Brain pericyte (primary cell): ENCODE data around the gene ACAD8.

Source experiments
- DNase-seq: peaks from one replicate; pipeline ENCODE4 v3.0.0-alpha.2; 2012; ENCODE audit warnings: low read depth, low spot score

The ACAD8 gene

GRCh38 chr11:134289789-134290188 is 36.4 kb downstream of the ACAD8 start:
- no peak for DNase-seq

GRCh38 chr11:134290646-134291045 is 37.3 kb downstream of the ACAD8 start:
- no peak for DNase-seq

- no peak for DNase-seq
Measured at GRCh38 chr11:134291196-134291595, 37.8 kb downstream of the ACAD8 start.

GRCh38 chr11:134292661-134293060 is 39.3 kb downstream of the ACAD8 start:
- no peak for DNase-seq

- no peak for DNase-seq
Measured at GRCh38 chr11:134293119-134294113, 40.0 kb downstream of the ACAD8 start.

GRCh38 chr11:134294664-134295063 is 41.3 kb downstream of the ACAD8 start:
- DNase-seq = no peak

- peak; percentile 10 for DNase-seq
Measured at GRCh38 chr11:134312223-134312622, 58.9 kb downstream of the ACAD8 start.

GRCh38 chr11:134312807-134313206 is 59.4 kb downstream of the ACAD8 start:
- no peak for DNase-seq

- no peak for DNase-seq
Measured at GRCh38 chr11:134313379-134313778, 60.0 kb downstream of the ACAD8 start.

GRCh38 chr11:134313821-134314607 is 60.6 kb downstream of the ACAD8 start:
- DNase-seq = no peak
